Mesenchymal stem cell (in vitro differentiated cells and primary cell): Measurements from ENCODE around the gene OR4D2.

Experiments
- DNase-seq: peaks from one replicate; pipeline ENCODE4 v3.0.0-alpha.2; 2013
- H2AFZ ChIP-seq: one replicate; pipeline ENCODE4 v1.6.1; 2013; ENCODE audit warnings: low read depth, mild to moderate bottlenecking, control low read depth, inconsistent platforms, low read length, moderate library complexity
- H2AK5ac ChIP-seq: 2 replicates; pipeline ENCODE4 v1.6.1; 2013; ENCODE audit warnings: low read length, moderate library complexity, mild to moderate bottlenecking, inconsistent platforms; ENCODE audit not compliant: severe bottlenecking
- H2BK120ac ChIP-seq: one replicate; pipeline ENCODE4 v1.6.1; 2013; ENCODE audit warnings: low read depth, mild to moderate bottlenecking, inconsistent platforms, low read length, moderate library complexity
- H2BK12ac ChIP-seq, 2 experiments: one replicate each; pipeline ENCODE4 v1.6.1; 2013; ENCODE audit warnings: inconsistent platforms in 2 of 2, low read length in 2 of 2, mild to moderate bottlenecking in 2 of 2, moderate library complexity in 2 of 2, control low read depth in 1 of 2
- H2BK15ac ChIP-seq: one replicate; pipeline ENCODE4 v1.6.1; 2013; ENCODE audit warnings: mild to moderate bottlenecking, low read depth, inconsistent platforms; ENCODE audit not compliant: poor library complexity, severe bottlenecking
- H2BK5ac ChIP-seq: 2 replicates; pipeline ENCODE4 v1.6.1; 2013; ENCODE audit warnings: low read depth, mild to moderate bottlenecking, low read length, control low read depth, inconsistent platforms; ENCODE audit not compliant: poor library complexity, severe bottlenecking
- H3K14ac ChIP-seq, 2 experiments: one replicate each; pipeline ENCODE4 v1.6.1; 2013; ENCODE audit warnings: inconsistent platforms in 2 of 2, low read length in 2 of 2, control low read depth in 1 of 2, mild to moderate bottlenecking in 1 of 2, moderate library complexity in 1 of 2
- H3K18ac ChIP-seq, 2 experiments: one replicate each; pipeline ENCODE4 v1.6.1; 2013; ENCODE audit warnings: inconsistent platforms in 2 of 2, low read length in 2 of 2, control low read depth in 1 of 2, low read depth in 1 of 2, mild to moderate bottlenecking in 1 of 2
- H3K23ac ChIP-seq, 2 experiments: one replicate each; pipeline ENCODE4 v1.6.1; 2013; ENCODE audit warnings: inconsistent platforms in 2 of 2, low read length in 2 of 2, mild to moderate bottlenecking in 2 of 2, moderate library complexity in 2 of 2, control low read depth in 1 of 2
- H3K27ac ChIP-seq: 2 replicates; pipeline ENCODE4 v1.5.1; 2013; ENCODE audit warnings: mild to moderate bottlenecking, moderate library complexity, low read length, control low read depth, inconsistent platforms; ENCODE audit not compliant: poor library complexity, severe bottlenecking
- H3K27me3 ChIP-seq, 2 experiments: 2 replicates each; pipeline versions ENCODE4 v1.6.1 to v1.7.0; 2013; ENCODE audit warnings: low read length in 2 of 2, mild to moderate bottlenecking in 2 of 2, moderate library complexity in 2 of 2, control low read depth in 1 of 2, inconsistent platforms in 1 of 2; ENCODE audit not compliant: control insufficient read depth in 1 of 2, insufficient read depth in 1 of 2
- H3K36me3 ChIP-seq, 2 experiments: 2 replicates each; pipeline versions ENCODE4 v1.6.1 to v1.7.0; 2013; ENCODE audit warnings: low read length in 2 of 2, control low read depth in 1 of 2, inconsistent platforms in 1 of 2, low read depth in 1 of 2, mild to moderate bottlenecking in 1 of 2; ENCODE audit not compliant: insufficient read depth in 2 of 2, control insufficient read depth in 1 of 2
- H3K4ac ChIP-seq, 2 experiments: one replicate each; pipeline ENCODE4 v1.6.1; 2013; ENCODE audit warnings: inconsistent platforms in 2 of 2, low read length in 2 of 2, mild to moderate bottlenecking in 2 of 2, moderate library complexity in 2 of 2, control low read depth in 1 of 2, low read depth in 1 of 2
- H3K4me1 ChIP-seq: 2 replicates; pipeline ENCODE4 v1.6.1; 2013; ENCODE audit warnings: low read depth, low read length, control low read depth; ENCODE audit not compliant: control insufficient read depth, insufficient read depth
- H3K4me2 ChIP-seq: 2 replicates; pipeline ENCODE4 v1.6.1; 2013; ENCODE audit warnings: low read length, mild to moderate bottlenecking, inconsistent platforms; ENCODE audit not compliant: poor library complexity, severe bottlenecking
- H3K4me3 ChIP-seq, 2 experiments: 2 replicates each; pipeline versions ENCODE4 v1.5.1 to v1.7.0; 2013; ENCODE audit warnings: low read length in 2 of 2, mild to moderate bottlenecking in 2 of 2, control low read depth in 1 of 2, low read depth in 1 of 2; ENCODE audit not compliant: insufficient read depth in 1 of 2
- H3K79me1 ChIP-seq: replicated peaks from 2 replicates; pipeline ENCODE4 v1.6.1; 2013; ENCODE audit warnings: mild to moderate bottlenecking, control low read depth, low read length, inconsistent platforms; ENCODE audit not compliant: poor library complexity, severe bottlenecking
- H3K9ac ChIP-seq: 2 replicates; pipeline ENCODE4 v1.7.0; 2013; ENCODE audit warnings: mild to moderate bottlenecking, low read length, moderate library complexity
- H3K9me3 ChIP-seq: 2 replicates; pipeline ENCODE4 v1.7.0; 2013; ENCODE audit warnings: mild to moderate bottlenecking, low read length; ENCODE audit not compliant: control insufficient read depth
- H4K8ac ChIP-seq: one replicate; pipeline ENCODE4 v1.6.1; 2013; ENCODE audit warnings: inconsistent platforms, mild to moderate bottlenecking, low read length, moderate library complexity
- H4K91ac ChIP-seq: one replicate; pipeline ENCODE4 v1.6.1; 2013; ENCODE audit warnings: mild to moderate bottlenecking, low read length, inconsistent platforms
- WGBS: methylation state at CpG from one replicate; pipeline ENCODE4 v1.1.7; 2013; ENCODE audit warnings: mixed read lengths; 5-methylcytosine and 5-hydroxymethylcytosine counted together

The OR4D2 gene

GRCh38 chr17:58148609-58149008 lies 18.2 kb upstream of the OR4D2 start:
- Histone ChIP-seq H3K4me3 (no peak overlapping the region), H3K79me1 (no peaks in the 10 kb centered on the region), H2AFZ (no peak overlapping the region)

GRCh38 chr17:58150394-58150793 lies 16.4 kb upstream of the OR4D2 start:
- WGBS: 62% methylated on average over 6 of the region's 6 CpGs
- no peaks in the 10 kb centered on the region for H3K4me1 ChIP-seq
- H2AK5ac ChIP-seq: no peak overlapping the region

More at GRCh38 chr17:58148609-58149008, 18.2 kb upstream of the OR4D2 start:
- H3K27ac ChIP-seq: no peak overlapping the region
- H2AK5ac ChIP-seq: no peak overlapping the region
- H3K4ac ChIP-seq: no peak overlapping the region
- H3K4me1 ChIP-seq: no peaks in the 10 kb centered on the region
- peaks cover 19% of the 10 kb centered on the region for H3K9me3 ChIP-seq
- H2BK15ac ChIP-seq: no peak overlapping the region
- H3K18ac ChIP-seq: no peak overlapping the region
- no peak overlapping the region for H2BK12ac ChIP-seq
- H3K4me2 ChIP-seq: no peak overlapping the region
- no peak overlapping the region for H3K23ac ChIP-seq
- no peak overlapping the region for H4K91ac ChIP-seq
- no peak overlapping the region for H3K14ac ChIP-seq
- H3K27me3 ChIP-seq: peaks cover 26 to 45% of the 10 kb centered on the region in 2 experiments
- WGBS: 27% methylated on average over 1 of the region's 3 CpGs
- DNase-seq: no peak
- H3K9ac ChIP-seq: no peak overlapping the region
- no peaks in the 10 kb centered on the region for H3K36me3 ChIP-seq
- H2BK120ac ChIP-seq: no peak overlapping the region
- no peak overlapping the region for H4K8ac ChIP-seq
- H2BK5ac ChIP-seq: no peak overlapping the region

GRCh38 chr17:58153046-58153445 lies 13.7 kb upstream of the OR4D2 start:
- Histone ChIP-seq H3K4me3 (no peak overlapping the region), H3K36me3 (no peaks in the 10 kb centered on the region), H2AFZ (no peak overlapping the region), H2BK15ac (no peak overlapping the region), H2AK5ac (no peak overlapping the region), H3K27me3 (peaks cover 53 to 81% of the 10 kb centered on the region in 2 experiments), H4K91ac (no peak overlapping the region), H3K18ac (no peak overlapping the region), H3K4me1 (peaks cover 7% of the 10 kb centered on the region), H3K4me2 (no peak overlapping the region), H3K79me1 (no peaks in the 10 kb centered on the region), H2BK12ac (no peak overlapping the region), H3K4ac (no peak overlapping the region), H3K23ac (no peak overlapping the region), H4K8ac (no peak overlapping the region), H3K14ac (no peak overlapping the region), H3K9ac (no peak overlapping the region), H3K9me3 (no peaks in the 10 kb centered on the region), H2BK120ac (no peak overlapping the region), H3K27ac (no peak overlapping the region), H2BK5ac (no peak overlapping the region)
- 78% methylated on average over 2 of the region's 2 CpGs for WGBS
- no peak for DNase-seq

More at GRCh38 chr17:58150394-58150793, 16.4 kb upstream of the OR4D2 start:
- Histone ChIP-seq H4K91ac (no peak overlapping the region), H3K4me2 (no peak overlapping the region), H3K79me1 (no peaks in the 10 kb centered on the region), H2BK120ac (no peak overlapping the region), H3K4ac (no peak overlapping the region), H2BK15ac (no peak overlapping the region), H3K4me3 (no peak overlapping the region), H2BK5ac (no peak overlapping the region), H2BK12ac (no peak overlapping the region), H3K9ac (no peak overlapping the region), H3K14ac (no peak overlapping the region), H3K18ac (no peak overlapping the region), H4K8ac (no peak overlapping the region), H2AFZ (no peak overlapping the region), H3K23ac (no peak overlapping the region), H3K36me3 (no peaks in the 10 kb centered on the region), H3K9me3 (peaks cover 7% of the 10 kb centered on the region), H3K27me3 (peaks cover 34 to 63% of the 10 kb centered on the region in 2 experiments), H3K27ac (no peak overlapping the region)
- DNase-seq: no peak

GRCh38 chr17:58153671-58154070 lies 13.1 kb upstream of the OR4D2 start:
- no peaks in the 10 kb centered on the region for H3K36me3 ChIP-seq
- no peak overlapping the region for H2BK15ac ChIP-seq
- H3K27me3 ChIP-seq: peaks cover 52 to 79% of the 10 kb centered on the region in 2 experiments
- no peak overlapping the region for H3K4ac ChIP-seq
- no peak overlapping the region for H2BK12ac ChIP-seq
- H3K4me1 ChIP-seq: peaks cover 7% of the 10 kb centered on the region
- no peak overlapping the region for H2AFZ ChIP-seq
- H3K23ac ChIP-seq: no peak overlapping the region
- no peak overlapping the region for H3K27ac ChIP-seq
- H3K14ac ChIP-seq: no peak overlapping the region
- H3K18ac ChIP-seq: no peak overlapping the region
- no peak overlapping the region for H3K4me2 ChIP-seq
- no peaks in the 10 kb centered on the region for H3K9me3 ChIP-seq
- H2AK5ac ChIP-seq: no peak overlapping the region
- H3K79me1 ChIP-seq: no peaks in the 10 kb centered on the region
- H4K91ac ChIP-seq: no peak overlapping the region
- no peak overlapping the region for H2BK5ac ChIP-seq
- H2BK120ac ChIP-seq: no peak overlapping the region
- no peak overlapping the region for H4K8ac ChIP-seq
- no peak for DNase-seq
- H3K4me3 ChIP-seq: no peak overlapping the region
- no peak overlapping the region for H3K9ac ChIP-seq
